Keratinocyte (primary cell): ENCODE results near the gene SLC16A2.

ENCODE experiments used
- CTCF ChIP-seq, 3 experiments: IDR thresholded peaks in 1 of 3; conservative IDR thresholded peaks in 1 of 3; optimal IDR thresholded peaks in 1 of 3; 2 replicates in 2 of 3; 3 replicates in 1 of 3; pipeline versions ENCODE3 to v1.5.1; 2011; ENCODE audit warnings: low read length in 3 of 3, mild to moderate bottlenecking in 3 of 3, moderate library complexity in 2 of 3, control low read depth in 1 of 3, inconsistent platforms in 1 of 3; ENCODE audit not compliant: insufficient read depth in 2 of 3; ENCODE audit errors: extremely low read depth in 1 of 3
- EZH2 ChIP-seq: IDR thresholded peaks from one replicate; pipeline ENCODE4 v1.6.1; 2012; ENCODE audit warnings: inconsistent platforms, mild to moderate bottlenecking, low read length, moderate library complexity

GRCh38 chrX:74431797-74432196 lies 10.5 kb downstream of the SLC16A2 start:
- TF ChIP-seq EZH2 (no peak), CTCF (optimal IDR thresholded peaks at IDR 0.05 in 1 of 3, IDR thresholded peaks at IDR 0.05 in 1 of 3, conservative IDR thresholded peaks at IDR 0.05 in 1 of 3; ENCODE audit: extremely low read depth in 1 of 3, insufficient read depth in 2 of 3, low read length in 3 of 3) (no peak)
